Thyroid gland (tissue), 4 donors: ENCODE data around the gene KRTAP11-1. TPM values are rescaled to one million over a fixed set of nuclear protein-coding genes. Genes with fewer than 3 reads are reported as not detected.

Experiments used
- DNase-seq, 2 donors: peaks; one replicate each; pipeline ENCODE4 v3.0.0-alpha.2; 2019
- H3K27ac ChIP-seq, 3 donors: fragments of 200-600 bp; sonication (generic); 1 replicate in 2 of 3; 2 replicates in 1 of 3; pipeline ENCODE4 v1.5.1; 2016 to 2019; ENCODE audit warnings: mild to moderate bottlenecking in 1 of 3, moderate library complexity in 1 of 3
- H3K27me3 ChIP-seq: fragments of 200-600 bp; sonication (generic); one replicate; pipeline ENCODE4 v1.5.1; 2019
- H3K36me3 ChIP-seq, 2 donors: fragments of 200-600 bp; sonication (generic); one replicate each; pipeline ENCODE4 v1.5.1; 2016 to 2019
- H3K4me1 ChIP-seq, 2 donors: fragments of 200-600 bp; sonication (generic); one replicate each; pipeline ENCODE4 v1.5.1; 2017 to 2019
- H3K4me3 ChIP-seq, 3 donors: fragments of 200-600 bp; sonication (generic); replicated peaks in 1 of 3; 1 replicate in 2 of 3; 2 replicates in 1 of 3; pipeline ENCODE4 v1.5.1; 2016; ENCODE audit warnings: mild to moderate bottlenecking in 1 of 3
- H3K9me3 ChIP-seq: fragments of 200-600 bp; sonication (generic); one replicate; pipeline ENCODE4 v1.5.1; 2017
- CTCF ChIP-seq, 6 experiments: fragments of 200-600 bp in 3 of 6; fragments of 450-650 bp in 3 of 6; sonication (generic) in 3 of 6; IDR thresholded peaks; one replicate each; pipeline ENCODE4 v1.5.1; 2016 to 2019; ENCODE audit warnings: antibody characterized with exemption in 6 of 6, mild to moderate bottlenecking in 2 of 6, inconsistent platforms in 1 of 6, moderate library complexity in 1 of 6
- POLR2A ChIP-seq, 2 donors: fragments of 450-650 bp; IDR thresholded peaks; one replicate each; pipeline ENCODE4 v1.6.1; 2017; ENCODE audit warnings: antibody characterized with exemption in 2 of 2, mild to moderate bottlenecking in 2 of 2, moderate library complexity in 1 of 2
- WGBS, 2 donors: methylation state at CpG; one replicate each; pipeline ENCODE4 v1.1.5; 2017; 5-methylcytosine and 5-hydroxymethylcytosine counted together
- intact Hi-C: fragments of 100-400 bp; cut with DNase I; formaldehyde crosslinking; loops from one replicate; pipeline ENCODE4 v1.15.1; 2023
- total RNA-seq, 4 donors: library from RNA; depleted of rRNA; stranded (reverse); fragments of >200 nt; gene quantifications; one replicate each; pipeline ENCODE4 v1.2.3, GENCODE V29; 2016

Gene KRTAP11-1
- total RNA-seq, 4 donors from 2014 or later = not detected

GRCh38 chr21:30882866-30883597, 1.7 kb upstream of the KRTAP11-1 start:
- Histone ChIP-seq H3K27me3 (no peaks in the 10 kb centered on the region), H3K4me1 (no peaks in the 10 kb centered on the region), H3K9me3 (no peaks in the 10 kb centered on the region), H3K4me3 (no peak overlapping the region), H3K27ac (no peak overlapping the region), H3K36me3 (no peaks in the 10 kb centered on the region)
- TF ChIP-seq POLR2A (IDR thresholded peaks at IDR 0.05) (no peak), CTCF (IDR thresholded peaks at IDR 0.05) (no peak)
- intact Hi-C loops = no loop called here
- WGBS, 2 donors = 84 to 93% methylated on average over 8 of the region's 8 CpGs
- DNase-seq = no peak

DNA sequence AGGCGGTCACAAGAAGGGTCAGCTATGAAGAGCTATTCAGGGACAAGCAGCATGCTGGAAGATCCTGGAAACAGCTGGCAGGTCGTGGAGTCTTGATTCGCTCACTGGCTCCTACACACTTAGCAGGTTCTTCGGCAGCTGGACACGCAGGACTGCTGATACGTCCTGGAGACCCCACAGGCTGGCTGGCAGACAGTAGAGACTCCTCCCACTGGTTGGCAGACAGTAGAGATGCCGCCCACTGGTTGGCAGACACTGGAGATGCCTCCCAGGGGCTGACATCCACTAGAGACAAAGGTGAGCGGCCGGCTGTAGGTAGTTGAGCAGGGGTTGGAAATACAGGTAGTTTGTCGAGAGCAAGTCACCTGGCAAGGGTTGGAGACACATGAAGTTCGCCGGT, 466 bp downstream of the KRTAP11-1 start:
- Histone ChIP-seq H3K27me3 (no peaks in the 10 kb centered on the region), H3K9me3 (no peaks in the 10 kb centered on the region), H3K4me1 (no peaks in the 10 kb centered on the region), H3K36me3 (no peaks in the 10 kb centered on the region), H3K27ac (no peak overlapping the region), H3K4me3 (no peak overlapping the region)
- TF ChIP-seq CTCF (IDR thresholded peaks at IDR 0.05) = no peak
- no peak for TF ChIP-seq POLR2A (IDR thresholded peaks at IDR 0.05)
- no peak for DNase-seq
- WGBS, 2 donors = 79 to 88% methylated on average over 8 to 12 of the region's 12 CpGs
- intact Hi-C loops = no loop called here

DNA sequence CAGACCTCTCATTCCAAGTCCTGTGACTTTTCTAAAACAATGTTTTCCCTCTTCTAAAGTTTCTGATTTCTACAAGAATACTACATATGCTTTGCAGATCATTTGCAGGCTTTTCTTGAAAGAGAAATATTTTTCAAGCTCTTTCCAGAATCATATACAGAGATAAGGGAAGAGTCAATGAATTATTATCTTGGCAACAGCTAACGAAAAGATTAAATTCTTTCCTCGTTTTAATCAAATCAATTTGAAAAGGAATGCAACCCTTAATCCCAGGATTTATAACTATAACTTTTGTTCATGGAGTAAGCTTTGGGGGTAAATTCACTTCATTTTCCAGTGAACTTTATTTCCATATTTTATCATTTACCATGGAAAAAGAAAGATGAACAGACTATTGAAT, 6.9 kb downstream of the KRTAP11-1 start:
- Histone ChIP-seq H3K4me1 (no peaks in the 10 kb centered on the region), H3K9me3 (no peaks in the 10 kb centered on the region), H3K27me3 (no peaks in the 10 kb centered on the region), H3K4me3 (no peak overlapping the region), H3K36me3 (no peaks in the 10 kb centered on the region), H3K27ac (no peak overlapping the region)
- no peak for TF ChIP-seq CTCF (IDR thresholded peaks at IDR 0.05)
- TF ChIP-seq POLR2A (IDR thresholded peaks at IDR 0.05) = no peak
- DNase-seq = no peak
- intact Hi-C loops = no loop called here
- WGBS, 2 donors = 74 to 83% methylated on average over 2 of the region's 2 CpGs

GRCh38 chr21:30847627-30848500, 33.5 kb downstream of the KRTAP11-1 start:
- no peak for DNase-seq
- no peaks in the 10 kb centered on the region for H3K27me3 ChIP-seq
- no peak for TF ChIP-seq POLR2A (IDR thresholded peaks at IDR 0.05)
- TF ChIP-seq CTCF (IDR thresholded peaks at IDR 0.05) = no peak
- H3K36me3 ChIP-seq = no peaks in the 10 kb centered on the region
- H3K4me3 ChIP-seq = no peak overlapping the region
- no peaks in the 10 kb centered on the region for H3K9me3 ChIP-seq
- H3K27ac ChIP-seq = no peak overlapping the region
- WGBS, 2 donors = 85 to 89% methylated on average over 9 of the region's 9 CpGs
- intact Hi-C loops = no loop called here
- no peaks in the 10 kb centered on the region for H3K4me1 ChIP-seq

DNA sequence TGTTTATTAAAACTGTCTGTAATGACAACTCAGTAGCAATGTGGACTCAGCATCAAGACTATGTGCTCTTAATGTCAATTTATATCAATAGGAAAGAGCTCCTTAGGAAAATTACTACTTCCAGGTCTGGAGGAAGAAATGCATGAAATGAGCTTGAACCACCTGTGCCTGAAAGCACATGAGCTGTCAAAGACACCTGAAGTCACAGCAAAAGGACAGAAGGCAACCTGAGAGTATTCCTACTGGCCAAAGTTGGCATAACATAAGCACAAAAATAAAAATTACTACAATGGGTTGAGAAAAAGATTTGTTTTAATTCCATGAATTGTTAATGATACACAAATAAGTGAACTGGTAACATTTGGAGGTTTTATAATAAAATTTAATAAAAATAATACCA, 38.4 kb downstream of the KRTAP11-1 start:
- Histone ChIP-seq H3K9me3 (no peaks in the 10 kb centered on the region), H3K36me3 (no peaks in the 10 kb centered on the region), H3K27ac (no peak overlapping the region), H3K4me3 (no peak overlapping the region), H3K4me1 (no peaks in the 10 kb centered on the region), H3K27me3 (no peaks in the 10 kb centered on the region)
- intact Hi-C loops = no loop called here
- no peak for DNase-seq
- TF ChIP-seq CTCF (IDR thresholded peaks at IDR 0.05) (no peak), POLR2A (IDR thresholded peaks at IDR 0.05) (no peak)
